Sigmoid colon (tissue), 7 donors: Measurements from ENCODE around the gene MVB12B. TPM values are rescaled to one million over a fixed set of nuclear protein-coding genes. Genes with fewer than 3 reads are reported as not detected.

ENCODE experiments used
- DNase-seq: peaks from one replicate; pipeline ENCODE4 v3.0.0-alpha.2; 2019
- H3K27ac ChIP-seq, 4 donors: fragments of 200-600 bp; sonication (generic); one replicate each; pipeline ENCODE4 v1.5.1; 2016 to 2019; ENCODE audit warnings: mild to moderate bottlenecking in 1 of 4
- H3K27me3 ChIP-seq, 3 donors: fragments of 200-600 bp; sonication (generic); one replicate each; pipeline ENCODE4 v1.5.1; 2019; ENCODE audit warnings: mild to moderate bottlenecking in 1 of 3
- H3K36me3 ChIP-seq, 4 donors: fragments of 200-600 bp; sonication (generic); one replicate each; pipeline ENCODE4 v1.5.1; 2016 to 2019
- H3K4me1 ChIP-seq, 4 donors: fragments of 200-600 bp; sonication (generic); one replicate each; pipeline ENCODE4 v1.5.1; 2017 to 2019
- H3K4me3 ChIP-seq, 4 donors: fragments of 200-600 bp; sonication (generic); one replicate each; pipeline ENCODE4 v1.5.1; 2017 to 2019; ENCODE audit warnings: mild to moderate bottlenecking in 2 of 4, moderate library complexity in 1 of 4
- H3K9me3 ChIP-seq, 4 donors: fragments of 200-600 bp in 3 of 4; sonication (generic) in 3 of 4; one replicate each; pipeline versions ENCODE4 v1.5.1 to v1.6.1; 2013 to 2019
- CTCF ChIP-seq, 4 experiments: fragments of 450-650 bp in 3 of 4; fragments of 200-600 bp in 1 of 4; IDR thresholded peaks; one replicate each; pipeline ENCODE4 v1.5.1; 2016 to 2019; ENCODE audit warnings: antibody characterized with exemption in 4 of 4, mild to moderate bottlenecking in 3 of 4, moderate library complexity in 2 of 4
- EP300 ChIP-seq, 4 donors: sonication (generic); formaldehyde crosslinking; IDR thresholded peaks; one replicate each; pipeline ENCODE4 v1.6.1; 2017; ENCODE audit warnings: antibody characterized with exemption in 4 of 4
- POLR2A ChIP-seq, 2 donors: fragments of 450-650 bp; IDR thresholded peaks; one replicate each; pipeline ENCODE4 v1.6.1; 2016; ENCODE audit warnings: antibody characterized with exemption in 2 of 2, mild to moderate bottlenecking in 2 of 2, moderate library complexity in 2 of 2
- POLR2AphosphoS5 ChIP-seq, 4 donors: sonication (generic); formaldehyde crosslinking; IDR thresholded peaks; one replicate each; pipeline ENCODE4 v1.6.1; 2017; ENCODE audit warnings: antibody characterized with exemption in 4 of 4
- WGBS, 2 donors: extraction: QIAGEN DNeasy Blood & Tissue Kit; methylation state at CpG; one replicate each; pipeline ENCODE4 v1.1.7; 2013; 5-methylcytosine and 5-hydroxymethylcytosine counted together
- intact Hi-C: fragments of 100-400 bp; cut with DNase I; formaldehyde crosslinking; loops from one replicate; pipeline ENCODE4 v1.15.1; 2023
- polyA plus RNA-seq, 3 donors: library from polyadenylated mRNA; stranded (reverse); fragments of 200-250 nt; gene quantifications; one replicate each; pipeline ENCODE4 v1.2.3, GENCODE V29; 2013
- total RNA-seq, 4 donors: library from RNA; depleted of rRNA; stranded (reverse); fragments of >200 nt; gene quantifications; one replicate each; pipeline ENCODE4 v1.1.0, GENCODE V29; 2016
- donor health status: healthy with polysubstance abuse.
- donor health status: Bipolar disorder and iron deficiency.
- donor health status: healthy.

MVB12B gene
- total and polyA plus RNA-seq, 7 donors, result 5.1 to 14.4 (median 12.2) TPM

GRCh38 chr9:126291925-126292324, 34.7 kb upstream of the MVB12B start:
- 89 to 91% methylated on average over 4 of the region's 4 CpGs for WGBS, 2 donors

GRCh38 chr9:126292736-126293521, 33.7 kb upstream of the MVB12B start:
- H3K27me3 ChIP-seq, result peaks cover 0 to 17% (median 0%) of the 10 kb centered on the region in 3 donors
- intact Hi-C loops, result no loop called here
- no peaks in the 10 kb centered on the region for H3K9me3 ChIP-seq
- no peak overlapping the region for H3K27ac ChIP-seq
- WGBS, 2 donors, result 69 to 81% methylated on average over 16 of the region's 16 CpGs
- H3K4me3 ChIP-seq, result no peak overlapping the region
- no peak for TF ChIP-seq EP300 (IDR thresholded peaks at IDR 0.05)
- no peak for TF ChIP-seq CTCF (IDR thresholded peaks at IDR 0.05)
- TF ChIP-seq POLR2A (IDR thresholded peaks at IDR 0.05), result no peak
- no peak for TF ChIP-seq POLR2AphosphoS5 (IDR thresholded peaks at IDR 0.05)
- no peak for DNase-seq
- H3K36me3 ChIP-seq, result no peaks in the 10 kb centered on the region
- H3K4me1 ChIP-seq, result no peaks in the 10 kb centered on the region

More at GRCh38 chr9:126291925-126292324, 34.7 kb upstream of the MVB12B start:
- intact Hi-C loops, result no loop called here
- no peak for DNase-seq
- TF ChIP-seq POLR2AphosphoS5 (IDR thresholded peaks at IDR 0.05) (no peak), CTCF (IDR thresholded peaks at IDR 0.05) (no peak), EP300 (IDR thresholded peaks at IDR 0.05) (no peak), POLR2A (IDR thresholded peaks at IDR 0.05) (no peak)
- Histone ChIP-seq H3K36me3 (no peaks in the 10 kb centered on the region), H3K9me3 (no peaks in the 10 kb centered on the region), H3K4me1 (no peaks in the 10 kb centered on the region), H3K27me3 (peaks cover 0 to 13% (median 0%) of the 10 kb centered on the region in 3 donors), H3K27ac (no peak overlapping the region), H3K4me3 (no peak overlapping the region)

GRCh38 chr9:126293522-126293889, 33.1 kb upstream of the MVB12B start:
- no peak for DNase-seq
- H3K4me1 ChIP-seq, result peaks cover 0 to 5% (median 0%) of the 10 kb centered on the region in 4 donors
- WGBS, 2 donors, result 79 to 90% methylated on average over 9 of the region's 9 CpGs
- TF ChIP-seq POLR2AphosphoS5 (IDR thresholded peaks at IDR 0.05) (no peak), EP300 (IDR thresholded peaks at IDR 0.05) (no peak), POLR2A (IDR thresholded peaks at IDR 0.05) (no peak), CTCF (IDR thresholded peaks at IDR 0.05) (no peak)
- intact Hi-C loops, result no loop called here
- no peak overlapping the region for H3K27ac ChIP-seq
- no peaks in the 10 kb centered on the region for H3K9me3 ChIP-seq
- H3K36me3 ChIP-seq, result no peaks in the 10 kb centered on the region
- peaks cover 0 to 17% (median 0%) of the 10 kb centered on the region in 3 donors for H3K27me3 ChIP-seq
- no peak overlapping the region for H3K4me3 ChIP-seq

GRCh38 chr9:126294331-126295081, 32.1 kb upstream of the MVB12B start:
- no peak for TF ChIP-seq CTCF (IDR thresholded peaks at IDR 0.05)
- TF ChIP-seq EP300 (IDR thresholded peaks at IDR 0.05), result no peak
- no peak for TF ChIP-seq POLR2AphosphoS5 (IDR thresholded peaks at IDR 0.05)
- no peak for TF ChIP-seq POLR2A (IDR thresholded peaks at IDR 0.05)
- WGBS, 2 donors, result 91 to 93% methylated on average over 15 of the region's 15 CpGs
- Histone ChIP-seq H3K27me3 (peaks cover 0 to 17% (median 0%) of the 10 kb centered on the region in 3 donors), H3K4me1 (peaks cover 0 to 7% (median 0%) of the 10 kb centered on the region in 4 donors), H3K36me3 (no peaks in the 10 kb centered on the region), H3K27ac (no peak overlapping the region), H3K4me3 (no peak overlapping the region), H3K9me3 (no peaks in the 10 kb centered on the region)
- intact Hi-C loops, result no loop called here
- no peak for DNase-seq
